Testis (tissue), 3 donors: ENCODE data around the gene TBL1XR1. TPM values are rescaled to one million over a fixed set of nuclear protein-coding genes. Genes with fewer than 3 reads are reported as not detected.

Source experiments
- DNase-seq: peaks from one replicate; pipeline ENCODE4 v3.0.0-alpha.2; 2019
- H3K27ac ChIP-seq, 2 donors: fragments of 200-600 bp; sonication (generic); one replicate each; pipeline ENCODE4 v1.5.1; 2019
- H3K27me3 ChIP-seq: fragments of 200-600 bp; sonication (generic); one replicate; pipeline ENCODE4 v1.5.1; 2019
- H3K36me3 ChIP-seq: fragments of 200-600 bp; sonication (generic); one replicate; pipeline ENCODE4 v1.5.1; 2017; ENCODE audit warnings: low read depth; ENCODE audit errors: missing control alignments
- H3K4me1 ChIP-seq: fragments of 200-600 bp; sonication (generic); one replicate; pipeline ENCODE4 v1.5.1; 2019
- H3K4me3 ChIP-seq, 2 donors: fragments of 200-600 bp; sonication (generic); one replicate each; pipeline ENCODE4 v1.5.1; 2017 to 2019
- H3K9me3 ChIP-seq: fragments of 200-600 bp; sonication (generic); one replicate; pipeline ENCODE4 v1.5.1; 2017
- CTCF ChIP-seq, 3 experiments: fragments of 450-650 bp in 2 of 3; fragments of 200-600 bp in 1 of 3; sonication (generic) in 1 of 3; IDR thresholded peaks; one replicate each; pipeline ENCODE4 v1.5.1; 2016 to 2019; ENCODE audit warnings: antibody characterized with exemption in 3 of 3, mild to moderate bottlenecking in 2 of 3, moderate library complexity in 1 of 3
- POLR2A ChIP-seq: fragments of 450-650 bp; IDR thresholded peaks from one replicate; pipeline ENCODE4 v1.6.1; 2017; ENCODE audit warnings: antibody characterized with exemption, mild to moderate bottlenecking, moderate library complexity
- WGBS, 2 donors: methylation state at CpG; one replicate each; pipeline ENCODE4 v1.1.5; 2018; 5-methylcytosine and 5-hydroxymethylcytosine counted together
- intact Hi-C: fragments of 100-400 bp; cut with DNase I; formaldehyde crosslinking; loops from one replicate; pipeline ENCODE4 v1.15.1; 2023; ENCODE audit warnings: low total_unique reads
- polyA plus RNA-seq: library from polyadenylated mRNA; stranded (reverse); fragments of 350-450 nt; fragmentation: Illumina TruSeq; extraction: RNeasy Lipid Tissue Mini Kit (QIAGEN cat#74804); gene quantifications from one replicate; pipeline ENCODE4 v1.2.3, GENCODE V29; 2014; ENCODE audit warnings: low read depth, low replicate concordance; ENCODE audit not compliant: insufficient read depth
- total RNA-seq, 2 donors: library from RNA; depleted of rRNA; stranded (reverse); fragments of >200 nt; gene quantifications; one replicate each; pipeline ENCODE4 v1.2.3, GENCODE V29; 2016

The TBL1XR1 gene
- total and polyA plus RNA-seq, 3 donors from 2014 or later = 44.2 to 67.6 (median 59.8) TPM

GRCh38 chr3:177098551-177098950 lies 98.7 kb downstream of the TBL1XR1 start:
- Histone ChIP-seq H3K27me3 (no peaks in the 10 kb centered on the region), H3K9me3 (no peaks in the 10 kb centered on the region), H3K36me3 (no peaks in the 10 kb centered on the region), H3K4me1 (peaks cover 4% of the 10 kb centered on the region), H3K27ac (no peak overlapping the region), H3K4me3 (no peak overlapping the region)
- DNase-seq = no peak
- 54 to 77% methylated on average over 2 of the region's 2 CpGs for WGBS, 2 donors
- intact Hi-C loops = no loop called here
- no peak for TF ChIP-seq CTCF (IDR thresholded peaks at IDR 0.05)
- TF ChIP-seq POLR2A = no peak

- intact Hi-C loops = no loop called here
- Histone ChIP-seq H3K27ac (no peak overlapping the region), H3K4me3 (no peak overlapping the region), H3K36me3 (no peaks in the 10 kb centered on the region), H3K9me3 (no peaks in the 10 kb centered on the region), H3K27me3 (no peaks in the 10 kb centered on the region), H3K4me1 (no peaks in the 10 kb centered on the region)
- TF ChIP-seq CTCF (IDR thresholded peaks at IDR 0.05) (no peak), POLR2A (no peak)
- 64 to 79% methylated on average over 1 of the region's 1 CpG for WGBS, 2 donors
- no peak for DNase-seq
Observed at GRCh38 chr3:177096615-177097014, 100.7 kb downstream of the TBL1XR1 start.

- Histone ChIP-seq H3K36me3 (no peaks in the 10 kb centered on the region), H3K4me3 (no peak overlapping the region), H3K9me3 (no peaks in the 10 kb centered on the region), H3K4me1 (no peaks in the 10 kb centered on the region), H3K27ac (no peak overlapping the region), H3K27me3 (no peaks in the 10 kb centered on the region)
- no peak for DNase-seq
- TF ChIP-seq POLR2A (no peak), CTCF (IDR thresholded peaks at IDR 0.05) (no peak)
- intact Hi-C loops = no loop called here
Observed at GRCh38 chr3:177093966-177094365, 103.3 kb downstream of the TBL1XR1 start.

- no peak for DNase-seq
- no peak overlapping the region for H3K4me3 ChIP-seq
- H3K27me3 ChIP-seq = no peaks in the 10 kb centered on the region
- intact Hi-C loops = no loop called here
- H3K27ac ChIP-seq = no peak overlapping the region
- no peaks in the 10 kb centered on the region for H3K4me1 ChIP-seq
- WGBS, 2 donors = 34 to 61% methylated on average over 1 of the region's 1 CpG
- no peaks in the 10 kb centered on the region for H3K36me3 ChIP-seq
- TF ChIP-seq CTCF (IDR thresholded peaks at IDR 0.05) = no peak
- TF ChIP-seq POLR2A = no peak
- H3K9me3 ChIP-seq = no peaks in the 10 kb centered on the region
Observed at GRCh38 chr3:177089901-177090300, 107.4 kb downstream of the TBL1XR1 start.

DNA sequence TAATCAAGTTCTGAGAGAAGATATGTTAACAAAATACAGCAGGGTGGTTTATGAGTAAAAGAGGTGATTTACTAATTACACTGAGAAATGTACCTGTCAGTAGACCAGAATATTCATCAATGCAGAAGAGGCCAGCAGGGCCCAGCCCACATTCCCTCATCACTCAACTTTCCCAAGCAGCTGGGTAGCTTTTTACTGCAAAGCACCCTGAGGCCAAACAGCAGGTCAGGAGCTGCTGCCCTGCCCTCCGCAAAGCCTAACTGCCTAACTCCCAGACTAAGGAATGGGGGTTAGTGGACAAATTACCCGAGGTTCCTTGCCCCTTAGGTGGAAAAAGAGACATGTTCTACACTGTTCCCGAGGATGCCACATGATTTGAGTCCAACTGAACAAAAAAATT lies 108.2 kb downstream of the TBL1XR1 start:
- WGBS, 2 donors = 78 to 83% methylated on average over 3 of the region's 3 CpGs
- intact Hi-C loops = no loop called here
- DNase-seq = no peak
- Histone ChIP-seq H3K27ac (no peak overlapping the region), H3K4me3 (no peak overlapping the region), H3K36me3 (no peaks in the 10 kb centered on the region), H3K4me1 (no peaks in the 10 kb centered on the region), H3K27me3 (no peaks in the 10 kb centered on the region), H3K9me3 (no peaks in the 10 kb centered on the region)
- no peak for TF ChIP-seq CTCF (IDR thresholded peaks at IDR 0.05)
- no peak for TF ChIP-seq POLR2A
